EL (cell line): ENCODE measurements around the gene TGFBI.

ENCODE experiments used
- DNase-seq: peaks from one replicate; pipeline ENCODE4 v3.0.0-alpha.2; 2016

Gene TGFBI

GRCh38 chr5:136098176-136098575, 69.4 kb downstream of the TGFBI start:
- DNase-seq = no peak

DNA sequence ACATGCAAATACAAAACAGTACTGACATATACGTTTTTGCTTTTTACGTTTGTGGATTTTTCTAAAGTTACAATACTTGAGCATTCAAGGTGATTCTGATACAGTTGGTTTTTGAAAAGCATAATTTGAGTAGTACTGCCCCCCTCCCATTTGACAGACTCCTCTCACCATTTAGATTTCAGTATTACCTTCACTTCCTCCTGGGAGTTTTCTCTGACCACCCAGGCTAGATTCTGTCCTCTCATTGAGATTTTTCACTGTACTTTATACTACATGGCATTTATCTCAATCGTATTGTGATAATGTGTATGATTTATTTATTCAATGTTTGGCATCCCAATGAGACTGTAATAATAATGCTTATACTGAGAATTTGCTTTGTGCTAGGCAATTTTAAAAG, 71.1 kb downstream of the TGFBI start:
- no peak for DNase-seq

- DNase-seq = no peak
These were observed 73.1 kb downstream of the TGFBI start for GRCh38 chr5:136101884-136102283.

DNA sequence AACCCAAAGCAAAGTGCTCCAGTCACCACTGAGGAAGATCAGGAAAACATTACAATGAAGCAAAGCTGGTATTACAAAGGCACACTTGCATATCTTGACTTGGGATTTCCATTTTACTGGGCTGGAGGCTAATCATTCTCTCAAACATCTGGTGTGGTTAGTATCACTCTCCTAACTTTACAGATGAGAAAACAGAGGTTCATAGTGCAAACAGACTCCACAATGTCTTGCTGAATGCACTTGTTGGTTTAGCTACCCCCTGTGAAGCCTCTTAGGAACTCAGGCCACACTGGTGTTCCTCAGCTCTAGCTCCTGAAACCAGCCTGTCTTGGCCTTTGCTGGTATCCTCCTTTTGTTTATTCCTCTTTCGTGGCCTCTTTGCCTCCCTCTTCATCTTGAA, 74.3 kb downstream of the TGFBI start:
- DNase-seq = no peak

- no peak for DNase-seq
These were observed 75.6 kb downstream of the TGFBI start for GRCh38 chr5:136104306-136104965.

DNA sequence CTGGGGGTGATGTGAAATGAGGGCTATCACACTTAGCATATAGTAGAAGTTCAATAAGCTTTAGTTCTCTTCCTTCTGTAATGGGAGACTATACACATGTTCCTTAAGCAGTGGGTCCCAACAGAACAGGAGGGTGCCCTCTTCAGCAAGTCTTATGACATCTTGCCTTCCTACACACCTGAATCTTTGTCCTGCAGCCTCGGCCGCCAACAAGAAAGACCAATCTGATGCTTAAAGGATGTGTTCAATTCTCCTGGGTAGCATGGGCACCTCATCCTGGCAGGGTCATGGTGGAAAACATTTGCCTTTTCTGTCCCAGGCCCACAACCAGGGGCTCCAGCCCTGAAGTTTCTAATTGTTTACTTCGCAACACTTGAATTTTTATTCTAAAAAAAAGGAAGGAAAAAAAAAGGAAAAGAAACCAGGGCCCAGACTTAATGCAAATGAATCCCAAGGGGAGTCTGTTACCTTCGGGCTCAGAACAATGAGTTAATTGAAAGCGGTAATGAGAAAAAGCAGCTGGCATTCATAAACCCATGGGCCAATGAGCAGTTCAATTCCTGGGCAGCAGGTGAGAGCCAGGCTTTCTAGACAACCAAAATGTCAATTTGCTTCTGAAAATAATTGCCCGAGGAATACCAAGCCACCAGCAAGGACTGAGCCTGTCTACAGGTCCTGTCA, 77.7 kb downstream of the TGFBI start:
- DNase-seq = no peak

- no peak for DNase-seq
These were observed 79.4 kb downstream of the TGFBI start for GRCh38 chr5:136108180-136108611.

GRCh38 chr5:136108766-136109165, 80.0 kb downstream of the TGFBI start:
- DNase-seq = no peak

DNA sequence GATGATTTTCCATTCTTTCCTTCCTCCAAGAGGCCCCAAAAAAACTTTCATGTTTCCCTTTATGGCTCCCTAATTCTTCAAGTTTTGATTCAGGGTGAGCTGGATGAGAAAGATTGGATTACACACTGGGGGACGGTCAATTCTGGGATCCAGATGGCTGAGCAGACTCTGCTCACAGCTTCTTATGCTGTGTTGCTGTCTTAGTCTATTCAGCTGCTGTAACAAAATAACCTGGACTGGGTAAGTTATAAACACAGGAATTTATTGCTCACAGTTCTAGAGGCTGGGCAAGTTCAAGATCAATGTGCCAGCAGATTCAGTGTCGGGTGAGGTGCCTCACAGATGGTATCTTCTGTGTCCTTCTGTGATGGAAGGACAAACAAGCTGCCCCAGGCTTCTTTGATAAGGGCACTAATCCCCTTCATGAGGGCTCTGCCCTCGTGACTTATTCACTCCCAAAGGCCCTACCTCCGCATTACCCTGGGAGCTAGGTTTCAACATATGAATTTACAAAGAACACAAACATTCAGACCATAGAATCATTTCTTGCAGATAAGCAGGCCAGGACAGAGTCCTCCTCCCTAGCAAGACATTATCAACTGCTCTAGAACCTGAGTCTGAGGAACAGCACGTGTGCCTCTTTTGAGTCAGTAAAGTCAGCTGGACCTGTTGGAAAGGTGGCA, 80.8 kb downstream of the TGFBI start:
- DNase-seq = no peak
